Neural cell (in vitro differentiated cells): ENCODE measurements around the gene TRPV5. TPM values are rescaled to one million over a fixed set of nuclear protein-coding genes. Genes with fewer than 3 reads are reported as not detected.

Experiments used
- H2AFZ ChIP-seq: fragments of 200-600, 300-800 bp; sonication (generic), shearing (Covaris generic); 2 replicates; pipeline ENCODE4 v1.6.0; 2014; ENCODE audit warnings: low read depth, mild to moderate bottlenecking, antibody characterized with exemption, low read length, moderate library complexity
- H3F3A ChIP-seq: fragments of 200-600 bp; shearing (Covaris generic); 2 replicates; pipeline ENCODE4 v1.6.1; 2016; ENCODE audit warnings: mild to moderate bottlenecking, moderate library complexity, mixed read lengths, antibody characterized with exemption, low read length; ENCODE audit not compliant: insufficient read depth, poor library complexity, severe bottlenecking
- H3K27ac ChIP-seq: fragments of 200-600, 300-800 bp; sonication (generic), shearing (Covaris generic); 2 replicates; pipeline ENCODE4 v1.5.1; 2014; ENCODE audit warnings: mild to moderate bottlenecking, low read length, moderate library complexity
- H3K27me3 ChIP-seq: fragments of 300-800, 200-600 bp; sonication (generic), shearing (Covaris generic); 2 replicates; pipeline ENCODE4 v1.6.0; 2014; ENCODE audit warnings: mild to moderate bottlenecking, low read depth, low read length, moderate library complexity; ENCODE audit not compliant: insufficient read depth
- H3K36me3 ChIP-seq: fragments of 300-800, 200-600 bp; sonication (generic), shearing (Covaris generic); 2 replicates; pipeline ENCODE4 v1.5.1; 2014; ENCODE audit warnings: mild to moderate bottlenecking, antibody characterized with exemption, low read length, moderate library complexity; ENCODE audit not compliant: insufficient read depth
- H3K4me2 ChIP-seq: fragments of 300-800, 200-600 bp; sonication (generic), shearing (Covaris generic); 2 replicates; pipeline ENCODE4 v1.6.0; 2014; ENCODE audit warnings: mild to moderate bottlenecking, low read length
- H3K4me3 ChIP-seq: fragments of 300-800, 200-600 bp; sonication (generic), shearing (Covaris generic); 2 replicates; pipeline ENCODE4 v1.5.1; 2014; ENCODE audit warnings: mild to moderate bottlenecking, low read length, moderate library complexity
- H3K79me2 ChIP-seq: fragments of 200-600 bp; shearing (Covaris generic); replicated peaks from 2 replicates; pipeline ENCODE4 v1.6.0; 2014; ENCODE audit warnings: mild to moderate bottlenecking, low read length, moderate library complexity; ENCODE audit not compliant: insufficient read depth
- H3K9ac ChIP-seq: fragments of 300-800, 200-600 bp; sonication (generic), shearing (Covaris generic); 2 replicates; pipeline ENCODE4 v1.6.1; 2016; ENCODE audit warnings: mild to moderate bottlenecking, low read length, mixed read lengths
- H3K9me2 ChIP-seq: fragments of 200-600 bp; shearing (Covaris generic); 2 replicates; pipeline ENCODE4 v1.6.1; 2016; ENCODE audit warnings: mild to moderate bottlenecking, low read length, mixed read lengths; ENCODE audit not compliant: insufficient read depth
- H3K9me3 ChIP-seq: fragments of 200-600, 300-800 bp; sonication (generic), shearing (Covaris generic); 2 replicates; pipeline ENCODE4 v1.6.1; 2016; ENCODE audit warnings: mild to moderate bottlenecking, mixed run types, low read length, moderate library complexity, mixed read lengths
- H4K20me1 ChIP-seq: fragments of 200-600 bp; shearing (Covaris generic); 2 replicates; pipeline ENCODE4 v1.6.1; 2016; ENCODE audit warnings: mild to moderate bottlenecking, mixed run types; ENCODE audit not compliant: insufficient read depth
- EP300 ChIP-seq: fragments of 450-650 bp; conservative IDR thresholded peaks from 2 replicates; pipeline ENCODE4 v1.6.1; 2014; ENCODE audit warnings: antibody characterized with exemption, mild to moderate bottlenecking, moderate library complexity; ENCODE audit not compliant: poor library complexity, severe bottlenecking
- EZH2 ChIP-seq: fragments of 200-600, 300-800 bp; shearing (Covaris generic), sonication (generic); IDR thresholded peaks from 2 replicates; pipeline ENCODE4 v1.6.1; 2014; ENCODE audit warnings: antibody characterized with exemption, low read length, borderline replicate concordance, mild to moderate bottlenecking; ENCODE audit not compliant: insufficient read depth, poor library complexity, severe bottlenecking
- MXI1 ChIP-seq: fragments of 450-650 bp; conservative IDR thresholded peaks from 2 replicates; pipeline ENCODE4 v1.6.1; 2014; ENCODE audit warnings: antibody characterized with exemption, mild to moderate bottlenecking; ENCODE audit not compliant: poor library complexity, severe bottlenecking
- POLR2AphosphoS5 ChIP-seq: IDR thresholded peaks from 2 replicates; pipeline ENCODE4 v1.6.1; 2012
- RAD21 ChIP-seq: fragments of 450-650 bp; conservative IDR thresholded peaks from 2 replicates; pipeline ENCODE4 v1.6.1; 2014; ENCODE audit warnings: antibody characterized with exemption, mild to moderate bottlenecking, moderate library complexity
- SMC3 ChIP-seq: fragments of 450-650 bp; conservative IDR thresholded peaks from 2 replicates; pipeline ENCODE4 v1.6.1; 2014; ENCODE audit warnings: antibody characterized with exemption, mild to moderate bottlenecking, moderate library complexity; ENCODE audit not compliant: poor library complexity
- TAF1 ChIP-seq: IDR thresholded peaks from 2 replicates; pipeline ENCODE4 v1.6.1; 2012; ENCODE audit warnings: low read depth
- polyA plus RNA-seq: library from polyadenylated mRNA; depleted of rRNA; stranded (reverse); fragments of >200 nt; gene quantifications from 2 replicates; pipeline ENCODE4 v1.2.3, GENCODE V29; 2014
- TF ChIP-seq, protein P1 (sequence below): fragments of 450-650 bp; IDR thresholded peaks from 2 replicates; pipeline ENCODE4 v1.5.1; 2014; ENCODE audit warnings: antibody characterized with exemption, mild to moderate bottlenecking, moderate library complexity; ENCODE audit not compliant: poor library complexity, severe bottlenecking
- TF ChIP-seq, protein P2 (sequence below): IDR thresholded peaks from 2 replicates; pipeline ENCODE4 v1.6.1; 2012; ENCODE audit warnings: borderline replicate concordance

The TRPV5 gene
- polyA plus RNA-seq, 1 donor from 2014 or later, result not detected

DNA sequence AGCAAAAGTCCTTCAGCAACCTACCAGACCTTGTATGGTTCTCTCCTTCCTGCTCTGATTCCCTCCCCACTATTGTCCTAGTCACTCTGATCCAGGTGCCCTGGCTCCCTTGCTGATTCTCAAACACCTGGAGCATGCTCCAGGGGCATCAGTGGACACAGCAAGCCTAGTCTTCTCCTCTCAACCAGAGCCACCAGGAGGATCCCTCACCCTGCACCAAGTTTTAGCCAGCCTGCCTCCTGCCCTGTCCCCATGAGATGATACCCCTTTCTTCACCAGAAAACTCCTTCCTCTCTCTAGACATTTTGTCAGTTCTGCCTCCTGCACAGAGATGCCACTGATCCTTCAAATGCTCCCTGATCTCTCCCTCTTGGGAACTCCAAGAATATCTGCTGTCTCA, 16.7 kb upstream of the TRPV5 start:
- Histone ChIP-seq H3K4me2 (no peak overlapping the region), H3K36me3 (no peaks in the 10 kb centered on the region), H3K9me2 (no peaks in the 10 kb centered on the region), H3K9me3 (no peaks in the 10 kb centered on the region), H4K20me1 (no peaks in the 10 kb centered on the region), H2AFZ (no peak overlapping the region), H3K4me3 (no peak overlapping the region), H3K27ac (no peak overlapping the region), H3F3A (no peaks in the 10 kb centered on the region), H3K79me2 (no peaks in the 10 kb centered on the region), H3K9ac (no peak overlapping the region), H3K27me3 (no peaks in the 10 kb centered on the region)
- TF ChIP-seq TAF1 (no peak), MXI1 (no peak), EZH2 (no peak), SMC3 (no peak), RAD21 (no peak), POLR2AphosphoS5 (no peak), EP300 (no peak)
- TF ChIP-seq, protein P1, sequence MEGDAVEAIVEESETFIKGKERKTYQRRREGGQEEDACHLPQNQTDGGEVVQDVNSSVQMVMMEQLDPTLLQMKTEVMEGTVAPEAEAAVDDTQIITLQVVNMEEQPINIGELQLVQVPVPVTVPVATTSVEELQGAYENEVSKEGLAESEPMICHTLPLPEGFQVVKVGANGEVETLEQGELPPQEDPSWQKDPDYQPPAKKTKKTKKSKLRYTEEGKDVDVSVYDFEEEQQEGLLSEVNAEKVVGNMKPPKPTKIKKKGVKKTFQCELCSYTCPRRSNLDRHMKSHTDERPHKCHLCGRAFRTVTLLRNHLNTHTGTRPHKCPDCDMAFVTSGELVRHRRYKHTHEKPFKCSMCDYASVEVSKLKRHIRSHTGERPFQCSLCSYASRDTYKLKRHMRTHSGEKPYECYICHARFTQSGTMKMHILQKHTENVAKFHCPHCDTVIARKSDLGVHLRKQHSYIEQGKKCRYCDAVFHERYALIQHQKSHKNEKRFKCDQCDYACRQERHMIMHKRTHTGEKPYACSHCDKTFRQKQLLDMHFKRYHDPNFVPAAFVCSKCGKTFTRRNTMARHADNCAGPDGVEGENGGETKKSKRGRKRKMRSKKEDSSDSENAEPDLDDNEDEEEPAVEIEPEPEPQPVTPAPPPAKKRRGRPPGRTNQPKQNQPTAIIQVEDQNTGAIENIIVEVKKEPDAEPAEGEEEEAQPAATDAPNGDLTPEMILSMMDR, result no peak
- TF ChIP-seq, protein P2, sequence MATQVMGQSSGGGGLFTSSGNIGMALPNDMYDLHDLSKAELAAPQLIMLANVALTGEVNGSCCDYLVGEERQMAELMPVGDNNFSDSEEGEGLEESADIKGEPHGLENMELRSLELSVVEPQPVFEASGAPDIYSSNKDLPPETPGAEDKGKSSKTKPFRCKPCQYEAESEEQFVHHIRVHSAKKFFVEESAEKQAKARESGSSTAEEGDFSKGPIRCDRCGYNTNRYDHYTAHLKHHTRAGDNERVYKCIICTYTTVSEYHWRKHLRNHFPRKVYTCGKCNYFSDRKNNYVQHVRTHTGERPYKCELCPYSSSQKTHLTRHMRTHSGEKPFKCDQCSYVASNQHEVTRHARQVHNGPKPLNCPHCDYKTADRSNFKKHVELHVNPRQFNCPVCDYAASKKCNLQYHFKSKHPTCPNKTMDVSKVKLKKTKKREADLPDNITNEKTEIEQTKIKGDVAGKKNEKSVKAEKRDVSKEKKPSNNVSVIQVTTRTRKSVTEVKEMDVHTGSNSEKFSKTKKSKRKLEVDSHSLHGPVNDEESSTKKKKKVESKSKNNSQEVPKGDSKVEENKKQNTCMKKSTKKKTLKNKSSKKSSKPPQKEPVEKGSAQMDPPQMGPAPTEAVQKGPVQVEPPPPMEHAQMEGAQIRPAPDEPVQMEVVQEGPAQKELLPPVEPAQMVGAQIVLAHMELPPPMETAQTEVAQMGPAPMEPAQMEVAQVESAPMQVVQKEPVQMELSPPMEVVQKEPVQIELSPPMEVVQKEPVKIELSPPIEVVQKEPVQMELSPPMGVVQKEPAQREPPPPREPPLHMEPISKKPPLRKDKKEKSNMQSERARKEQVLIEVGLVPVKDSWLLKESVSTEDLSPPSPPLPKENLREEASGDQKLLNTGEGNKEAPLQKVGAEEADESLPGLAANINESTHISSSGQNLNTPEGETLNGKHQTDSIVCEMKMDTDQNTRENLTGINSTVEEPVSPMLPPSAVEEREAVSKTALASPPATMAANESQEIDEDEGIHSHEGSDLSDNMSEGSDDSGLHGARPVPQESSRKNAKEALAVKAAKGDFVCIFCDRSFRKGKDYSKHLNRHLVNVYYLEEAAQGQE, result no peak

DNA sequence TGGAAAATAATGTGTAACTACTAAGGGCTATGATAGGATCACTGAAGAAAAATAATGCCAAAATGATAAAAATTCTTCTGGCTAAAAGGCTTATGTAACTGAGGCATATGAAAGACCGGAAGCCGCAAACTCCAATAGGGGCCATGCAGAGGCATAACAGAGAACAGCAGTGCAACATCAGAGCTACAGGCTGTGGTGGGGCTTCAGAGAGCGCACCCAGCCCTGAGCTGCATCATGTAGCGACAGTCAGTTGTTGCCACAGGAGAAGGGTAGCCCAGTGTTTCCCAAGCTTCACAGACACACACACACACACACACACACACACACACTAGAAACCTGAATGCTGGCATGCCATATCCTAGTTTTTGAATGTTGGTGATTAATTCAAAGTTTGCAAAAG, 15.1 kb upstream of the TRPV5 start:
- Histone ChIP-seq H3K9ac (no peak overlapping the region), H3K36me3 (no peaks in the 10 kb centered on the region), H3F3A (no peaks in the 10 kb centered on the region), H3K4me2 (no peak overlapping the region), H3K27ac (no peak overlapping the region), H3K27me3 (no peaks in the 10 kb centered on the region), H3K9me3 (no peaks in the 10 kb centered on the region), H3K79me2 (no peaks in the 10 kb centered on the region), H3K4me3 (no peak overlapping the region), H3K9me2 (no peaks in the 10 kb centered on the region), H4K20me1 (no peaks in the 10 kb centered on the region), H2AFZ (no peak overlapping the region)
- TF ChIP-seq TAF1 (no peak), SMC3 (no peak), POLR2AphosphoS5 (no peak), EP300 (no peak), EZH2 (no peak), RAD21 (no peak), MXI1 (no peak)
- TF ChIP-seq, protein P2, result no peak
- TF ChIP-seq, protein P1, result no peak
